K562 (cell line): ENCODE measurements around the gene PARP15. TPM values are rescaled to one million over a fixed set of nuclear protein-coding genes. Genes with fewer than 3 reads are reported as not detected.

ENCODE experiments used
- ATAC-seq: fragments of 200-7000 bp; cut with Tn5 transposase; 3 replicates; pipeline ENCODE4 v1.9.1; 2020; ENCODE audit warnings: moderate library complexity
- BruUV-seq: library from RNA; stranded (reverse); fragments of 400-500 nt; replicated peaks from 2 replicates; lab custom pipeline; 2021; lab: Mats Ljungman, UMichigan
- CTCF ChIA-PET: fragments of 300-600 bp; formaldehyde crosslinking; extraction: SDS; loops from one replicate; lab custom pipeline; 2021; ENCODE audit warnings: low intra/inter-chr PET ratio; lab: Yijun Ruan, JAX
- POLR2A ChIA-PET: fragments of 300-600, 350-650 bp; sonication (Branson Sonifier 250); formaldehyde crosslinking; extraction: SDS; loops from one replicate; lab custom pipeline; 2021; ENCODE audit warnings: antibody characterized with exemption, inconsistent platforms; lab: Yijun Ruan, JAX
- DNase-seq, 4 experiments: peaks; one replicate each; pipeline versions ENCODE4 v3.0.0 to v3.0.0-alpha.2; 2011 to 2018; ENCODE audit warnings: low spot score in 3 of 4, mixed read lengths in 3 of 4; ENCODE audit errors: extremely low read depth in 1 of 4
- FAIRE-seq: peaks from 2 replicates; lab custom pipeline; 2011; peaks lifted over from hg19 to GRCh38; lab: Jason Lieb, UNC
- H2AFZ ChIP-seq: 2 replicates; pipeline ENCODE4 v1.6.0; 2011; ENCODE audit warnings: low read depth, low read length, control low read depth, inconsistent platforms
- H3K27ac ChIP-seq: fragments of 200-600 bp; 3 replicates; pipeline ENCODE4 v1.8.0; 2011; ENCODE audit warnings: low read depth, mild to moderate bottlenecking, control low read depth, inconsistent platforms, low read length, moderate library complexity, mixed read lengths; ENCODE audit errors: extremely low read depth
- H3K27me3 ChIP-seq, 2 experiments: fragments of 300-600 bp in 1 of 2; 2 replicates in 1 of 2; 3 replicates in 1 of 2; pipeline versions ENCODE4 v1.6.0 to v1.8.0; 2011; ENCODE audit warnings: inconsistent platforms in 2 of 2, low read length in 2 of 2, mild to moderate bottlenecking in 1 of 2, mixed read lengths in 1 of 2, moderate library complexity in 1 of 2; ENCODE audit not compliant: control insufficient read depth in 2 of 2, insufficient read depth in 2 of 2
- H3K36me3 ChIP-seq: fragments of 300-600 bp; 3 replicates; pipeline ENCODE4 v1.8.0; 2011; ENCODE audit warnings: mild to moderate bottlenecking, low read length, inconsistent platforms; ENCODE audit not compliant: control insufficient read depth, insufficient read depth
- H3K4me1 ChIP-seq, 2 experiments: fragments of 200-600 bp in 1 of 2; replicated peaks in 1 of 2; 2 replicates in 1 of 2; 3 replicates in 1 of 2; pipeline versions ENCODE4 v1.5.1 to v1.8.0; 2011; ENCODE audit warnings: inconsistent platforms in 2 of 2, low read length in 2 of 2, mild to moderate bottlenecking in 1 of 2, mixed read lengths in 1 of 2, moderate library complexity in 1 of 2; ENCODE audit not compliant: control insufficient read depth in 2 of 2, insufficient read depth in 2 of 2
- H3K4me2 ChIP-seq: 2 replicates; pipeline ENCODE4 v1.6.1; 2011; ENCODE audit warnings: low read length, control low read depth, inconsistent platforms, mixed read lengths; ENCODE audit not compliant: insufficient read depth
- H3K4me3 ChIP-seq: fragments of 200-600 bp; sonication (generic), shearing (Covaris generic); 2 replicates; pipeline ENCODE4 v1.5.1; 2016; ENCODE audit warnings: control low read depth, inconsistent platforms
- H3K79me2 ChIP-seq: fragments of 200-600 bp; 3 replicates; pipeline ENCODE4 v1.8.0; 2011; ENCODE audit warnings: low read length, inconsistent platforms; ENCODE audit not compliant: control insufficient read depth, insufficient read depth
- H3K9ac ChIP-seq, 2 experiments: 2 replicates each; pipeline versions ENCODE4 v1.6.0 to v1.6.1; 2011; ENCODE audit warnings: low read depth in 2 of 2, low read length in 2 of 2, control low read depth in 1 of 2, inconsistent platforms in 1 of 2, mild to moderate bottlenecking in 1 of 2, mixed read lengths in 1 of 2; ENCODE audit not compliant: insufficient read depth in 1 of 2
- H3K9me1 ChIP-seq: one replicate; pipeline ENCODE4 v1.6.0; 2011; ENCODE audit warnings: inconsistent platforms, mild to moderate bottlenecking, low read length, moderate library complexity; ENCODE audit not compliant: control insufficient read depth, insufficient read depth
- H3K9me3 ChIP-seq: replicated peaks from 2 replicates; pipeline ENCODE4 v1.5.1; 2011; ENCODE audit warnings: low read depth, low read length, inconsistent platforms; ENCODE audit not compliant: control insufficient read depth, insufficient read depth
- H4K20me1 ChIP-seq: replicated peaks from 2 replicates; pipeline ENCODE4 v1.6.1; 2011; ENCODE audit warnings: low read length, inconsistent platforms, mixed read lengths; ENCODE audit not compliant: control insufficient read depth, insufficient read depth
- DACH1 ChIP-seq: fragments of 450-650 bp; IDR thresholded peaks from 2 replicates; pipeline ENCODE4 v1.6.1; 2018; ENCODE audit not compliant: partially characterized antibody
- FOXA3 ChIP-seq, 2 experiments: fragments of 450-650 bp in 1 of 2; sonication (generic) in 1 of 2; formaldehyde crosslinking; IDR thresholded peaks in 1 of 2; conservative IDR thresholded peaks in 1 of 2; 2 replicates each; pipeline versions ENCODE4 v1.4.0 to v1.8.0; 2020 to 2022; ENCODE audit warnings: mild to moderate bottlenecking in 2 of 2, missing genetic modification reagents in 1 of 2
- HOMEZ ChIP-seq: fragments of 250-450 bp; sonication (Bioruptor Pico); IDR thresholded peaks from 2 replicates; pipeline ENCODE4 v1.4.0; 2020; ENCODE audit warnings: mild to moderate bottlenecking, moderate library complexity
- NFIC ChIP-seq: fragments of 450-650 bp; IDR thresholded peaks from 2 replicates; pipeline ENCODE4 v1.6.1; 2017; ENCODE audit warnings: mild to moderate bottlenecking, inconsistent platforms
- PHTF2 ChIP-seq: fragments of 250-450 bp; sonication (Bioruptor Pico); IDR thresholded peaks from 2 replicates; pipeline ENCODE4 v1.5.0; 2021; ENCODE audit warnings: mild to moderate bottlenecking
- THRA ChIP-seq: fragments of 450-650 bp; IDR thresholded peaks from 2 replicates; pipeline ENCODE4 v1.6.1; 2017; ENCODE audit warnings: mild to moderate bottlenecking, moderate library complexity
- TOE1 ChIP-seq, 2 experiments: fragments of 450-650 bp in 1 of 2; sonication (generic) in 1 of 2; formaldehyde crosslinking in 1 of 2; IDR thresholded peaks; 2 replicates each; pipeline versions ENCODE4 v1.7.1 to v1.8.0; 2016 to 2022; ENCODE audit warnings: borderline replicate concordance in 2 of 2, mild to moderate bottlenecking in 2 of 2, antibody characterized with exemption in 1 of 2, inconsistent platforms in 1 of 2, low read depth in 1 of 2, missing genetic modification reagents in 1 of 2, moderate library complexity in 1 of 2
- ZC3H8 ChIP-seq: fragments of 450-650 bp; IDR thresholded peaks from 2 replicates; pipeline ENCODE4 v1.6.1; 2017
- ZNF282 ChIP-seq: sonication (generic); formaldehyde crosslinking; IDR thresholded peaks from 2 replicates; pipeline ENCODE4 v1.8.1; 2023; ENCODE audit warnings: missing genetic modification reagents
- WGBS: fragments of 100-300 bp; shearing (Covaris generic); methylation state at CpG from one replicate; pipeline ENCODE4 v1.1.6; 2016; ENCODE audit warnings: low coverage, mixed read lengths; ENCODE audit not compliant: insufficient coverage; ENCODE audit errors: missing lambda C conversion rate; 5-methylcytosine and 5-hydroxymethylcytosine counted together
- in situ Hi-C: fragments of 300-500 bp; cut with MboI; formaldehyde crosslinking; loops from 4 replicates; pipeline ENCODE4 v1.15.0; 2018; ENCODE audit warnings: inconsistent platforms, mixed read lengths
- intact Hi-C: fragments of 100-400 bp; cut with micrococcal nuclease; formaldehyde crosslinking; loops from 2 replicates; pipeline ENCODE4 v1.14.2; 2022
- polyA plus RNA-seq, 8 experiments: library from polyadenylated mRNA; depleted of rRNA in 4 of 8; stranded (reverse) in 5 of 8; unstranded in 3 of 8; fragments of >200 nt; fragmentation: Nextera tagmentation in 2 of 8; fragmentation: Illumina TruSeq in 1 of 8; extraction: Ambion mirVana in 2 of 8; extraction: Trizol in 1 of 8; gene quantifications; 2 replicates each; pipeline versions ENCODE4 v1.2.1 to v1.2.3, GENCODE V29; 2011 to 2014; ENCODE audit warnings: inconsistent platforms in 1 of 8, missing spikeins in 1 of 8
- total RNA-seq, 7 experiments: library from RNA; depleted of rRNA in 6 of 7; stranded (reverse); fragments of >200 nt in 6 of 7; fragmentation: Illumina TruSeq in 2 of 7; extraction: Trizol in 2 of 7; gene quantifications; 2 replicates each; pipeline versions ENCODE4 v1.2.1 to v1.2.3, GENCODE V29; 2011 to 2021; ENCODE audit warnings: low replicate concordance in 1 of 7
- TF ChIP-seq, protein P1 (sequence below): fragments of 250-450 bp; sonication (Bioruptor Pico); IDR thresholded peaks from 2 replicates; pipeline ENCODE4 v1.4.0; 2020; ENCODE audit warnings: mild to moderate bottlenecking, moderate library complexity, borderline replicate concordance
- TF ChIP-seq, protein P2 (sequence below): fragments of 250-450 bp; sonication (Bioruptor Pico); IDR thresholded peaks from 2 replicates; pipeline ENCODE4 v1.5.0; 2021; ENCODE audit warnings: mild to moderate bottlenecking, moderate library complexity

The PARP15 gene
- total and polyA plus RNA-seq, 9 of the 15 experiments (the other 6 are each of a cell fraction or from before 2014, with no cell fraction given) = 0.05 to 0.40 (median 0.13) TPM

- in situ Hi-C loops (no loop called here), intact Hi-C loops (no loop called here)
- FAIRE-seq (no peak), ATAC-seq (no peak), DNase-seq (no peak)
- no TSS peak for BruUV-seq
- no peaks in the 10 kb centered on the region for H3K9me3 ChIP-seq
- H2AFZ ChIP-seq = no peak overlapping the region
- 6% methylated on average over 4 of the region's 4 CpGs for WGBS
- no peaks in the 10 kb centered on the region for H3K79me2 ChIP-seq
- no peak overlapping the region for H3K4me2 ChIP-seq
- H3K4me1 ChIP-seq = no peaks in the 10 kb centered on the region
- ChIA-PET POLR2A (no interaction called here), CTCF (no interaction called here)
- peaks cover 6 to 24% of the 10 kb centered on the region in 2 experiments; a peak in 3 of 5 replicates for H3K27me3 ChIP-seq
- H3K9ac ChIP-seq = no peak overlapping the region
- no peak overlapping the region for H3K4me3 ChIP-seq
- no peaks in the 10 kb centered on the region for H3K36me3 ChIP-seq
- no peaks in the 10 kb centered on the region for H4K20me1 ChIP-seq
- no peaks in the 10 kb centered on the region for H3K9me1 ChIP-seq
- no peak overlapping the region for H3K27ac ChIP-seq
- TF ChIP-seq THRA (no peak), ZNF282 (CRISPR knock-in tag) (no peak), TOE1 (IDR thresholded peaks at IDR 0.05; ENCODE audit: borderline replicate concordance) (no peak), TOE1 (CRISPR knock-in tag; IDR thresholded peaks at IDR 0.05; ENCODE audit: borderline replicate concordance, low read depth) (no peak), ZC3H8 (no peak), DACH1 (no peak), PHTF2 (no peak), NFIC (no peak), FOXA3 (CRISPR knock-in tag; conservative IDR thresholded peaks at IDR 0.05 in 1 of 2, IDR thresholded peaks at IDR 0.05 in 1 of 2) (no peak), HOMEZ (CRISPR knock-in tag) (no peak)
- TF ChIP-seq, protein P1, sequence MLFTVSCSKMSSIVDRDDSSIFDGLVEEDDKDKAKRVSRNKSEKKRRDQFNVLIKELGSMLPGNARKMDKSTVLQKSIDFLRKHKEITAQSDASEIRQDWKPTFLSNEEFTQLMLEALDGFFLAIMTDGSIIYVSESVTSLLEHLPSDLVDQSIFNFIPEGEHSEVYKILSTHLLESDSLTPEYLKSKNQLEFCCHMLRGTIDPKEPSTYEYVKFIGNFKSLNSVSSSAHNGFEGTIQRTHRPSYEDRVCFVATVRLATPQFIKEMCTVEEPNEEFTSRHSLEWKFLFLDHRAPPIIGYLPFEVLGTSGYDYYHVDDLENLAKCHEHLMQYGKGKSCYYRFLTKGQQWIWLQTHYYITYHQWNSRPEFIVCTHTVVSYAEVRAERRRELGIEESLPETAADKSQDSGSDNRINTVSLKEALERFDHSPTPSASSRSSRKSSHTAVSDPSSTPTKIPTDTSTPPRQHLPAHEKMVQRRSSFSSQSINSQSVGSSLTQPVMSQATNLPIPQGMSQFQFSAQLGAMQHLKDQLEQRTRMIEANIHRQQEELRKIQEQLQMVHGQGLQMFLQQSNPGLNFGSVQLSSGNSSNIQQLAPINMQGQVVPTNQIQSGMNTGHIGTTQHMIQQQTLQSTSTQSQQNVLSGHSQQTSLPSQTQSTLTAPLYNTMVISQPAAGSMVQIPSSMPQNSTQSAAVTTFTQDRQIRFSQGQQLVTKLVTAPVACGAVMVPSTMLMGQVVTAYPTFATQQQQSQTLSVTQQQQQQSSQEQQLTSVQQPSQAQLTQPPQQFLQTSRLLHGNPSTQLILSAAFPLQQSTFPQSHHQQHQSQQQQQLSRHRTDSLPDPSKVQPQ (CRISPR knock-in tag) = no peak
- TF ChIP-seq, protein P2, sequence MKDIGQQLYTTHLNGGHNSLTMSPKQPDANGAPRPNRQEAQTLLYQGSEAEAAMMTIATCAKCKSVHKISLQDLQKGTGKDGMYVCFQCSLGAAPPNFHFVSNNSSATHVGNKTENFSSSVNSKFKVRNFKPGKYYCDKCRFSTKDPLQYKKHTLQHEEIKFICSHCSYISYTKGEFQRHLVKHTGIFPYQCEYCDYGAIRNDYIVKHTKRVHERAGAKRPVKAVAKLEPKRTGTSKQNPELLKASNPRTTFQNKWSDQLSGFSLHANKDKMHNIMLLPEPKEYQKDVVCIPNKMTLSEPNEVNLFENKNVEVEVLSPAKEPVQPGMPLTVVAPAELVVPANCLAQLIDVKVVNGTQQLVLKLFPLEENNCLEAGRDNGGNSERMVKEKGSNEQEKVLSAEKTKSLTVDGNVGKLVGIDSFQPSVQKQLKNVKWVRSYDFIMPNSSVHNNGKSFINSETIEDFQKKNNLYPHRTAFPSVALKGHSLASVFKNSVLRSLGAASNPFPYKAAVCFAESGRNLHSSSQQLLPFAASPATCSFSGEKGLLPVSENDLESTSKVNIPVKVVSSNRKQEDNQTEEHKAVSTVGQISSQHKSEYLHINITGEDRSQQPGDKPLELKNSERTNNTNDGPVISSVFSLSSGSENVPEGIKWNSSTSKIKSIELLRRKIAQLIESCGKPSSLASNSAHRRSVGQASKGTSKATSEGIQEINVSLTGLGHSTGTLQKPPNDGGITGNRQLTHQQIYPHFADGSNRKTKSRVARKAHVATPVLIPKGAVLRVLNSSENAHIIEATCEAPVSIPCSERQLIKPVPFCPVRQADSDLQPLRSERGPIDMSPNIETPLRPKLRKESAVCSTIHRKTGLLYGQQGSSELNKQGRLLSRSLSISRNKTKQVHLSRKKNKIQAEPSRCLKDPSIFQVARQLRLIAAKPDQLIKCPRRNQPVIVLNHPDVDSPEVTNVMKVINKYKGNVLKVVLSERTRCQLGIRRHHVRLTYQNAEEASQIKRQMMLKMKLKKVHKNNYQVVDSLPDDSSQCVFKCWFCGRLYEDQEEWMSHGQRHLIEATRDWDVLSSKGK (CRISPR knock-in tag) = no peak
Observed at GRCh38 chr3:122619040-122619439, 41.6 kb downstream of the PARP15 start.
